MCF 10A (cell line): Measurements from ENCODE around the gene CHRNA4. TPM values are rescaled to one million over a fixed set of nuclear protein-coding genes. Genes with fewer than 3 reads are reported as not detected.

Experiments used
- BruUV-seq: library from RNA; stranded (reverse); fragments of 400-500 nt; replicated peaks from 2 replicates; lab custom pipeline; 2021; lab: Mats Ljungman, UMichigan
- CTCF ChIA-PET: fragments of 300-600 bp; sonication (Branson Sonifier 250); formaldehyde crosslinking; extraction: SDS; loops from one replicate; lab custom pipeline; 2021; ENCODE audit warnings: antibody characterized with exemption, inconsistent platforms; lab: Yijun Ruan, JAX
- POLR2A ChIA-PET: fragments of 300-600, 350-650 bp; sonication (Branson Sonifier 250); formaldehyde crosslinking; extraction: SDS; loops from one replicate; lab custom pipeline; 2020; ENCODE audit warnings: antibody characterized with exemption, inconsistent platforms; lab: Yijun Ruan, JAX
- DNase-seq: peaks from one replicate; pipeline ENCODE4 v3.0.0-alpha.2; 2018; ENCODE audit not compliant: unreplicated experiment
- H3K27ac Mint-ChIP-seq: one replicate; pipeline ENCODE4 v1.8.0; 2022; ENCODE audit warnings: mild to moderate bottlenecking, low read depth, mixed read lengths; ENCODE audit not compliant: unreplicated experiment
- H3K27me3 Mint-ChIP-seq: one replicate; pipeline ENCODE4 v1.8.0; 2022; ENCODE audit warnings: mixed read lengths; ENCODE audit not compliant: insufficient read depth, unreplicated experiment
- H3K36me3 Mint-ChIP-seq: one replicate; pipeline ENCODE4 v1.8.0; 2022; ENCODE audit warnings: mild to moderate bottlenecking, moderate library complexity, mixed read lengths; ENCODE audit not compliant: insufficient read depth, unreplicated experiment
- H3K4me1 Mint-ChIP-seq: one replicate; pipeline ENCODE4 v1.8.0; 2022; ENCODE audit warnings: mixed read lengths; ENCODE audit not compliant: insufficient read depth, unreplicated experiment
- H3K4me3 Mint-ChIP-seq: one replicate; pipeline ENCODE4 v1.8.0; 2022; ENCODE audit warnings: mild to moderate bottlenecking, moderate library complexity, mixed read lengths; ENCODE audit not compliant: unreplicated experiment
- H3K9me3 Mint-ChIP-seq: one replicate; pipeline ENCODE4 v1.8.0; 2022; ENCODE audit warnings: mixed read lengths; ENCODE audit not compliant: unreplicated experiment
- CTCF ChIP-seq: fragments of 200-600 bp; IDR thresholded peaks from one replicate; pipeline ENCODE4 v1.8.0; 2022; ENCODE audit warnings: antibody characterized with exemption, mild to moderate bottlenecking; ENCODE audit not compliant: unreplicated experiment
- intact Hi-C: fragments of 100-400 bp; cut with micrococcal nuclease; formaldehyde crosslinking; loops from 2 replicates; pipeline ENCODE4 v1.14.1; 2022
- total RNA-seq: library from RNA; stranded (reverse); gene quantifications from 2 replicates; pipeline ENCODE4 v1.2.3, GENCODE V29; 2022

CHRNA4 gene
- total RNA-seq, 1 experiment from 2014 or later = not detected

- TF ChIP-seq CTCF = no peak
- BruUV-seq = no TSS peak
- intact Hi-C loops = no loop called here
- Mint-ChIP-seq H3K27me3 (peaks cover 84% of the 10 kb centered on the region), H3K36me3 (no peaks in the 10 kb centered on the region), H3K9me3 (no peaks in the 10 kb centered on the region), H3K4me1 (no peaks in the 10 kb centered on the region), H3K4me3 (no peak overlapping the region), H3K27ac (no peak overlapping the region)
- DNase-seq = no peak
- ChIA-PET CTCF (interaction anchor here (1.5 to 2.9 kb wide), 2 partner anchors 8 to 150 kb away, joined by 6 to 10 read pairs; no protein-coding TSS in a partner anchor), POLR2A (no interaction called here)
These were observed 12.1 kb upstream of the CHRNA4 start for GRCh38 chr20:63372971-63373885.

- no peaks in the 10 kb centered on the region for H3K4me1 Mint-ChIP-seq
- DNase-seq = no peak
- intact Hi-C loops = no loop called here
- TF ChIP-seq CTCF = no peak
- no peaks in the 10 kb centered on the region for H3K9me3 Mint-ChIP-seq
- BruUV-seq = no TSS peak
- no peaks in the 10 kb centered on the region for H3K36me3 Mint-ChIP-seq
- POLR2A ChIA-PET = no interaction called here
- H3K4me3 Mint-ChIP-seq = no peak overlapping the region
- no peak overlapping the region for H3K27ac Mint-ChIP-seq
- H3K27me3 Mint-ChIP-seq = peaks cover 65% of the 10 kb centered on the region
- CTCF ChIA-PET = interaction anchor here (0.7 to 1.1 kb wide), 3 partner anchors 62 to 107 kb away, joined by 3 to 4 read pairs (median 3); no protein-coding TSS in a partner anchor
These were observed 10.2 kb upstream of the CHRNA4 start for GRCh38 chr20:63371291-63371865.

GRCh38 chr20:63370618-63371187 is 9.6 kb upstream of the CHRNA4 start:
- no peak for DNase-seq
- Mint-ChIP-seq H3K27me3 (peaks cover 58% of the 10 kb centered on the region), H3K9me3 (no peaks in the 10 kb centered on the region), H3K27ac (no peak overlapping the region), H3K36me3 (no peaks in the 10 kb centered on the region), H3K4me1 (no peaks in the 10 kb centered on the region), H3K4me3 (no peak overlapping the region)
- ChIA-PET POLR2A (no interaction called here), CTCF (interaction anchor here (0.6 to 1.1 kb wide), 3 partner anchors 8 to 75 kb away, joined by 3 read pairs; no protein-coding TSS in a partner anchor)
- no peak for TF ChIP-seq CTCF
- BruUV-seq = no TSS peak
- intact Hi-C loops = no loop called here
